Measurements from ENCODE around the gene CYB561. TPM values are rescaled to one million over a fixed set of nuclear protein-coding genes. Genes with fewer than 3 reads are reported as not detected.

Gene CYB561
- total and polyA plus RNA-seq, 9 of the 15 experiments (the other 6 are each of a cell fraction or from before 2014, with no cell fraction given): 4.0 to 30.8 (median 17.4) TPM

DNA sequence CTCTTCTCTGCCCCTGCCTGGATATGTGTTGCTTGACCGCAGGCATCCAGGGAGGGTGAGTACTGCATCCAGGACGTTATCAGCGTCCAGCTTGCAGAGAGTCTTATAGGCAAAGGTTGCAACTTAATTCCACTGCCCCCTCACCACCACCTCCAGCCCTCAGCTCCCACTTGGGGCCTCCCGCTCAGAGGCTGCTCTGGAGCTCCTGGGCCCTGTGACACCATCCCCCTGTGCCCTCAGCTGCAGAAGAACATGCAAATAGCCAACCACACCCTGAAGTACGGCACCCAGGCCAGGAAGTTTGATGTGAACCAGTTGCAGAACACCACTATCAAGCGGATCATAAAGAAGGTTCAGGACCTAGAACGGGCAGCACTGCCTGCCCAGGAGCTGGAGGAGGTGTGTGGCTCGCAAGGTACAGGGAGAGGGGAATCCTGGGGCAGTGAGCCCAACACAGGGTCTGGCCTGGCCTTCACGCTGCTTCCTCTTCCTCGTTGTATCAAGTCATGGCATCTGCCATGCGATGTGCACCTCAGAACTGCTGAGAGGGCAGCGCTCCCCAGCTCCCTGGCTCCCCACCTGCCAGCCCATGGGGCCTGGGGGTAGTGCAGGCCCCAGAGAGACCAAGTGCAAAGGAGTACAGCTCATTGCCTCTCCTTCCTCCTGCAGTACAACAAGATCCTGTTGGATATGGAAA lies 40.4 kb upstream of the CYB561 start:
- Histone ChIP-seq H3K9me1 (ENCODE audit: control insufficient read depth, insufficient read depth, low read length) (no peaks in the 10 kb centered on the region), H3K4me3 (no peak overlapping the region), H3K27ac (ENCODE audit: extremely low read depth, low read depth, low read length) (no peak overlapping the region), H3K79me2 (ENCODE audit: control insufficient read depth, insufficient read depth, low read length) (no peaks in the 10 kb centered on the region), H3K36me3 (ENCODE audit: control insufficient read depth, insufficient read depth, low read length) (no peaks in the 10 kb centered on the region), H3K9me3 (replicated peaks; ENCODE audit: control insufficient read depth, insufficient read depth, low read depth, low read length) (no peaks in the 10 kb centered on the region), H3K4me1 (replicated peaks in 1 of 2; ENCODE audit: control insufficient read depth in 2 of 2, insufficient read depth in 2 of 2, low read length in 2 of 2) (peaks cover 0 to 29% of the 10 kb centered on the region in 2 experiments; a peak in 2 of 5 replicates), H4K20me1 (replicated peaks; ENCODE audit: control insufficient read depth, insufficient read depth, low read length) (no peaks in the 10 kb centered on the region; the same call in 1 of the 2 replicates), H3K4me2 (ENCODE audit: insufficient read depth, low read length) (no peak overlapping the region), H3K9ac (ENCODE audit: insufficient read depth in 1 of 2, low read depth in 2 of 2, low read length in 2 of 2) (peak overlapping the region in 1 of 2 experiments; percentile 26; a peak in 1 of 4 replicates), H3K27me3 (ENCODE audit: control insufficient read depth in 2 of 2, insufficient read depth in 2 of 2, low read length in 2 of 2) (peaks cover 28 to 38% of the 10 kb centered on the region in 2 experiments; a peak in 4 of 5 replicates), H2AFZ (ENCODE audit: low read depth, low read length) (no peak overlapping the region)
- ATAC-seq (no peak), FAIRE-seq (no peak), DNase-seq (ENCODE audit: extremely low read depth in 1 of 4, low spot score in 3 of 4) (no peak)
- POLR2A ChIA-PET: interaction anchor here (0.6 to 1.1 kb wide), 4 partner anchors 17 to 271 kb away, joined by 3 to 4 read pairs (median 3); no protein-coding TSS in a partner anchor
- BruUV-seq (replicated peaks): no TSS peak
- CTCF ChIA-PET (ENCODE audit: low intra/inter-chr PET ratio): interaction anchor here (0.6 kb wide), 1 partner anchor 36 kb away, joined by 3 read pairs; no protein-coding TSS in a partner anchor
- TF ChIP-seq ZBTB43 (CRISPR knock-in tag; IDR thresholded peaks at IDR 0.05) (no peak), PHTF2 (CRISPR knock-in tag; IDR thresholded peaks at IDR 0.05) (no peak), NFXL1 (CRISPR knock-in tag; IDR thresholded peaks at IDR 0.05) (no peak)
- intact Hi-C loops (cut with micrococcal nuclease) (no loop called here), in situ Hi-C loops (cut with MboI) (no loop called here)
- WGBS (ENCODE audit: insufficient coverage, low coverage, missing lambda C conversion rate): 17% methylated on average over 12 of the region's 12 CpGs
